Subcutaneous adipose tissue (tissue), 4 donors: ENCODE data around the gene SERHL2. TPM values are rescaled to one million over a fixed set of nuclear protein-coding genes. Genes with fewer than 3 reads are reported as not detected.

Source experiments
- total RNA-seq, 4 donors: library from RNA; depleted of rRNA; stranded (reverse); fragments of >200 nt; gene quantifications; one replicate each; pipeline ENCODE4 v1.1.0, GENCODE V29; 2016
- TF ChIP-seq, protein P1 (sequence below): fragments of 450-650 bp; IDR thresholded peaks from one replicate; pipeline ENCODE4 v1.5.1; 2016; ENCODE audit warnings: low read depth, mild to moderate bottlenecking, control low read depth, antibody characterized with exemption, moderate library complexity

Gene SERHL2
- total RNA-seq, 4 donors from 2014 or later, result 1.3 to 2.1 (median 1.8) TPM

GRCh38 chr22:42587588-42588175 lies 33.9 kb downstream of the SERHL2 start:
- TF ChIP-seq, protein P1, sequence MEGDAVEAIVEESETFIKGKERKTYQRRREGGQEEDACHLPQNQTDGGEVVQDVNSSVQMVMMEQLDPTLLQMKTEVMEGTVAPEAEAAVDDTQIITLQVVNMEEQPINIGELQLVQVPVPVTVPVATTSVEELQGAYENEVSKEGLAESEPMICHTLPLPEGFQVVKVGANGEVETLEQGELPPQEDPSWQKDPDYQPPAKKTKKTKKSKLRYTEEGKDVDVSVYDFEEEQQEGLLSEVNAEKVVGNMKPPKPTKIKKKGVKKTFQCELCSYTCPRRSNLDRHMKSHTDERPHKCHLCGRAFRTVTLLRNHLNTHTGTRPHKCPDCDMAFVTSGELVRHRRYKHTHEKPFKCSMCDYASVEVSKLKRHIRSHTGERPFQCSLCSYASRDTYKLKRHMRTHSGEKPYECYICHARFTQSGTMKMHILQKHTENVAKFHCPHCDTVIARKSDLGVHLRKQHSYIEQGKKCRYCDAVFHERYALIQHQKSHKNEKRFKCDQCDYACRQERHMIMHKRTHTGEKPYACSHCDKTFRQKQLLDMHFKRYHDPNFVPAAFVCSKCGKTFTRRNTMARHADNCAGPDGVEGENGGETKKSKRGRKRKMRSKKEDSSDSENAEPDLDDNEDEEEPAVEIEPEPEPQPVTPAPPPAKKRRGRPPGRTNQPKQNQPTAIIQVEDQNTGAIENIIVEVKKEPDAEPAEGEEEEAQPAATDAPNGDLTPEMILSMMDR, result no peak

DNA sequence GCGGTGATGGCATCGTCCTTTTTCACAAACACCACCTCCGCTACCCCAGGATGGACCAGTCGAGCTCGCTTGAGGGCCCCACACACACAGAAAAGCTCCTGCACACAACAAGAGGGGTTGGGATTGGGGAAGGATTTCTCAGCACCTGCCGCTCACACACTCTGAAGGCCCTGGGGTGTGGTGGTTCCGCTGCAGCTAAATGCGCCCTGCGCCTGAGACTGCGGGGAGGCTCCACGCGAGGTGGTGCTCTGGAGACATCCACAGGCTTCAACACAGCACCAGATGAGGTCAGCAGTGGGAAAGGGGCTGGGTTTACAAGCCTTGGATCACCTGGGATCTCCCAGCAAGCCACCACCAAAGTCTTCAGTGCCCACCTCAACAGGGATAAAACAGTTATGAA lies 38.2 kb downstream of the SERHL2 start:
- TF ChIP-seq, protein P1, result no peak

GRCh38 chr22:42595434-42595833 lies 41.7 kb downstream of the SERHL2 start:
- TF ChIP-seq, protein P1, result no peak

DNA sequence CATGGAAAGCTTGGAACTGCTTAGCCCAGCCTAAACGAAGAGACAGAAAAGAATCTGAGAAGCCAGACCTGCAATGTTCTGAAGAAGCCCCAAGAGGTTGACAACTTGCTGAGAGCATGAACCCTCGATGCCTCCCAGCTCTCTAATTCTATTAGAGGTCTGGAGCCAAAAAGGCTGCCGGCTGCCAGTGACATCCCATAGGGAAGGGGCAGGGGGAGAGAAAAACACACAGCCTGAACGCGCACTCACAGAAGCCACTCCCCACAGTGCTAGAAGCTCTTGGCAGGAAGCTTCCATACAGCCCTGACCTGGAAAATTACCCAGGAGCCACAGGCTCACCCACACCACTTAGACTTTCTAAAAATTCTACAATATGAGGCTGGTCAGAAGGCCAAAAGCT lies 42.6 kb downstream of the SERHL2 start:
- TF ChIP-seq, protein P1, result no peak

DNA sequence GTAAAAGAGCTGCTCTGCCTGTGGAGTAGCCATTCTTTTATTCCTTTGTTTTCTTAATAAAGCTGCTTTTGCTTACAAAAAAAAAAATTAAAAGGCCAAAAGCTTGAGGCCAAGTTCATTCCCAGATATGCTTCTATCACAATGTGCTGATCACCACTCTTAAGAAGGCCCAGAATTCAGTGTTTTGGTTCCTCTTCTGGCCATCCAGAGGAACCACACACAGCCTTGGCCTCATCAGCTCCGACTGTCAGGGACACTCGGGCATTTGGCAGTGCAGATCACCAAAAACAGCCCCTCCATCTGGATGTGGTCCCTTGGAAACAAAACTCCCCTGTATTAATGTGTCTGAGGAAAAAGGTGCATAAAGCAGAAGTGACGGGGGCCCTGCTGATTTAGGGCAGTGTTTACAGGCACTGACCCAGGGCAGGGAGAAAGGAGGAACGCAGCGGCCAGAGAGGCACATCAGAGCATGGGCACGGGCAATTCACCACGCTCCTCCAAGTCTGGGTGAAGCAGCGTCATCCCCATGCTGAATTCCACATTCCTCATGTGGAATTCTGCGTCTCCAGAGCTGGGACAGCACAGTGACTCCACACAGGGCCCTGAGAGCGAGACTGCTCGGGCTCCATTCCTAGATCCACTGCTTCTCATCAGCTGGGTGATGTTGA lies 43.2 kb downstream of the SERHL2 start:
- TF ChIP-seq, protein P1, result no peak

DNA sequence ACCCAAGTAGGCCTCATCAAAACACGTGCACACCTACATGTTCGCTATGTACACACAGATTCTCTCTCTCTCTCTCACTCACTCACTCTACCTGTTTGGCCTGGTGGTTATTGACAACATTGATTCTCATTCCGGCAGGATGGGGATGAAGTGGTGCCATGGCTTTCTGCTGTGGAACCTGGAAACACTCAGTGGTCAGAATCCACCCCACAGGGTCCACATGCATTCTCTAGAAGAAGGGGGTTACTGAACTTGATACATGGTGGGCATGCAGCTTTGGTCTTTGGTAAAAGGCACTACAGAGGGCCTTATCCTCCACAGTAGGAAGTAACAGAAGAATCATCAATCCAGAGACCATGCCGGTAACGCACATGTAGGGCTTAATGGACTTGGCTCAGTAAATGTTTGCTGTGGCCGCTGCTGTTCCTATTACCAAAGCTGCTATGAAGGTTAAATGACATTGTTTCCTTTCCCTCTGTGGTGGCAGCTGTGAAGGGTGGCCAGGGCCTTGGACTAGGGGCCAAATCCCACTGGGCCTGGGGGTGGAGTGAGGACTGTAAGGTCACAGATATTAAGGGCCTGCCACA lies 48.2 kb downstream of the SERHL2 start:
- TF ChIP-seq, protein P1, result no peak

- TF ChIP-seq, protein P1, result no peak
These were observed 48.7 kb downstream of the SERHL2 start for GRCh38 chr22:42602470-42602869.
